H9 (cell line): ENCODE results near the gene CCDC30. TPM values are rescaled to one million over a fixed set of nuclear protein-coding genes. Genes with fewer than 3 reads are reported as not detected.

Experiments
- DNase-seq: peaks from one replicate; pipeline ENCODE4 v3.0.0-alpha.2; 2017
- H2AFZ ChIP-seq: one replicate; pipeline ENCODE4 v1.6.1; 2013; ENCODE audit warnings: mild to moderate bottlenecking, low read length, control low read depth, moderate library complexity
- H2AK5ac ChIP-seq: 2 replicates; pipeline ENCODE4 v1.6.1; 2013; ENCODE audit warnings: low read length, control low read depth, mixed read lengths; ENCODE audit not compliant: insufficient read length
- H2BK120ac ChIP-seq: one replicate; pipeline ENCODE4 v1.6.1; 2013; ENCODE audit warnings: low read depth, mild to moderate bottlenecking, low read length, control low read depth, inconsistent platforms; ENCODE audit not compliant: poor library complexity, severe bottlenecking
- H2BK12ac ChIP-seq: 2 replicates; pipeline ENCODE4 v1.6.1; 2013; ENCODE audit warnings: low read length, control low read depth, mixed read lengths, low read depth; ENCODE audit not compliant: insufficient read length
- H2BK15ac ChIP-seq: 2 replicates; pipeline ENCODE4 v1.6.1; 2013; ENCODE audit warnings: low read depth, low read length, control low read depth
- H2BK20ac ChIP-seq: one replicate; pipeline ENCODE4 v1.6.1; 2013; ENCODE audit warnings: low read depth, mild to moderate bottlenecking, low read length, control low read depth, inconsistent platforms; ENCODE audit not compliant: poor library complexity, severe bottlenecking
- H2BK5ac ChIP-seq: 2 replicates; pipeline ENCODE4 v1.6.1; 2013; ENCODE audit warnings: low read length, control low read depth, mixed read lengths; ENCODE audit not compliant: insufficient read length
- H3K14ac ChIP-seq: 2 replicates; pipeline ENCODE4 v1.6.1; 2013; ENCODE audit warnings: low read length, control low read depth; ENCODE audit not compliant: insufficient read depth
- H3K18ac ChIP-seq: 2 replicates; pipeline ENCODE4 v1.6.1; 2013; ENCODE audit warnings: low read depth, mild to moderate bottlenecking, mixed read lengths, low read length, control low read depth; ENCODE audit not compliant: insufficient read length
- H3K23ac ChIP-seq: 2 replicates; pipeline ENCODE4 v1.6.1; 2013; ENCODE audit warnings: low read length, control low read depth, mixed read lengths, low read depth; ENCODE audit not compliant: insufficient read length
- H3K23me2 ChIP-seq: 2 replicates; pipeline ENCODE4 v1.6.1; 2013; ENCODE audit warnings: low read depth, mild to moderate bottlenecking, mixed read lengths, low read length, control low read depth; ENCODE audit not compliant: insufficient read length, poor library complexity, severe bottlenecking
- H3K27ac ChIP-seq: 2 replicates; pipeline ENCODE4 v1.5.1; 2013; ENCODE audit warnings: low read length, control low read depth, mixed read lengths, low read depth; ENCODE audit not compliant: insufficient read length
- H3K27me3 ChIP-seq: 2 replicates; pipeline ENCODE4 v1.6.1; 2013; ENCODE audit warnings: low read length, control low read depth, inconsistent platforms; ENCODE audit not compliant: insufficient read depth
- H3K4ac ChIP-seq: 2 replicates; pipeline ENCODE4 v1.6.1; 2013; ENCODE audit warnings: low read depth, mild to moderate bottlenecking, control low read depth, inconsistent platforms, low read length, moderate library complexity
- H3K4me1 ChIP-seq: 2 replicates; pipeline ENCODE4 v1.6.1; 2013; ENCODE audit warnings: low read length, control low read depth, inconsistent platforms; ENCODE audit not compliant: insufficient read depth
- H3K4me2 ChIP-seq: 2 replicates; pipeline ENCODE4 v1.6.1; 2013; ENCODE audit warnings: low read length, control low read depth, mixed read lengths; ENCODE audit not compliant: insufficient read length, insufficient read depth
- H3K56ac ChIP-seq: 2 replicates; pipeline ENCODE4 v1.6.1; 2013; ENCODE audit warnings: low read depth, mild to moderate bottlenecking, mixed read lengths, low read length, control low read depth; ENCODE audit not compliant: insufficient read length
- H3K79me1 ChIP-seq: 2 replicates; pipeline ENCODE4 v1.6.1; 2013; ENCODE audit warnings: low read depth, mild to moderate bottlenecking, moderate library complexity, low read length, control low read depth, inconsistent platforms; ENCODE audit not compliant: insufficient read depth, poor library complexity, severe bottlenecking
- H3K79me2 ChIP-seq: 2 replicates; pipeline ENCODE4 v1.6.1; 2013; ENCODE audit warnings: low read length, control low read depth, inconsistent platforms; ENCODE audit not compliant: insufficient read depth
- H3K9ac ChIP-seq: 2 replicates; pipeline ENCODE4 v1.6.1; 2013; ENCODE audit warnings: low read length, control low read depth, mixed read lengths; ENCODE audit not compliant: insufficient read length; ENCODE audit errors: extremely low read depth
- H3K9me3 ChIP-seq: one replicate; pipeline ENCODE4 v1.6.1; 2013; ENCODE audit warnings: low read depth, low read length, inconsistent platforms; ENCODE audit not compliant: control insufficient read depth
- H3T11ph ChIP-seq: one replicate; pipeline ENCODE4 v1.6.1; 2013; ENCODE audit warnings: mild to moderate bottlenecking, low read length, control low read depth, inconsistent platforms
- H4K20me1 ChIP-seq: one replicate; pipeline ENCODE4 v1.6.1; 2013; ENCODE audit not compliant: control insufficient read depth, insufficient read length, insufficient read depth
- H4K5ac ChIP-seq: 2 replicates; pipeline ENCODE4 v1.6.1; 2013; ENCODE audit warnings: low read depth, mild to moderate bottlenecking, mixed read lengths, low read length, control low read depth; ENCODE audit not compliant: insufficient read length
- H4K8ac ChIP-seq: replicated peaks from 2 replicates; pipeline ENCODE4 v1.6.1; 2013; ENCODE audit warnings: low read length, control low read depth, mixed read lengths, low read depth; ENCODE audit not compliant: insufficient read length
- H4K91ac ChIP-seq: 2 replicates; pipeline ENCODE4 v1.6.1; 2013; ENCODE audit warnings: low read depth, mild to moderate bottlenecking, moderate library complexity, mixed read lengths, low read length, control low read depth; ENCODE audit not compliant: insufficient read length
- H3K27ac Mint-ChIP-seq, 3 experiments: 2 replicates in 2 of 3; 3 replicates in 1 of 3; pipeline ENCODE4 v1.8.0; 2020 to 2021; ENCODE audit warnings: mixed read lengths in 3 of 3, mild to moderate bottlenecking in 1 of 3, moderate library complexity in 1 of 3
- H3K27me3 Mint-ChIP-seq: 2 replicates; pipeline ENCODE4 v1.8.0; 2021; ENCODE audit warnings: low read depth, mild to moderate bottlenecking, moderate library complexity, mixed read lengths
- H3K36me3 Mint-ChIP-seq, 3 experiments: 2 replicates in 2 of 3; 3 replicates in 1 of 3; pipeline ENCODE4 v1.8.0; 2020 to 2021; ENCODE audit warnings: low read depth in 3 of 3, mixed read lengths in 3 of 3; ENCODE audit not compliant: insufficient read depth in 1 of 3
- H3K4me1 Mint-ChIP-seq, 2 experiments: 2 replicates each; pipeline ENCODE4 v1.8.0; 2020; ENCODE audit warnings: mixed read lengths in 2 of 2
- H3K4me3 Mint-ChIP-seq, 2 experiments: 2 replicates in 1 of 2; 3 replicates in 1 of 2; pipeline ENCODE4 v1.8.0; 2020 to 2021; ENCODE audit warnings: mild to moderate bottlenecking in 2 of 2, mixed read lengths in 2 of 2, moderate library complexity in 1 of 2
- H3K9me3 Mint-ChIP-seq, 2 experiments: 2 replicates in 1 of 2; 3 replicates in 1 of 2; pipeline ENCODE4 v1.8.0; 2020; ENCODE audit warnings: mild to moderate bottlenecking in 2 of 2, mixed read lengths in 2 of 2, moderate library complexity in 1 of 2
- WGBS: extraction: QIAGEN DNeasy Blood & Tissue Kit; methylation state at CpG from one replicate; pipeline ENCODE4 v1.1.7; 2013; ENCODE audit warnings: missing lambda C conversion rate, low lambda C conversion rate, mixed read lengths; ENCODE audit not compliant: insufficient read length; ENCODE audit errors: extremely low coverage; 5-methylcytosine and 5-hydroxymethylcytosine counted together
- total RNA-seq: library from RNA; stranded (reverse); gene quantifications from 2 replicates; pipeline ENCODE4 v1.2.1, GENCODE V29; 2021
- TF ChIP-seq, protein P1 (sequence below): fragments of 200-600 bp; sonication (generic); conservative IDR thresholded peaks from 3 replicates; pipeline ENCODE4 v1.8.0; 2021; ENCODE audit warnings: antibody characterized with exemption, mild to moderate bottlenecking

CCDC30 gene
- total RNA-seq, 1 experiment from 2014 or later: 1.8 TPM

DNA sequence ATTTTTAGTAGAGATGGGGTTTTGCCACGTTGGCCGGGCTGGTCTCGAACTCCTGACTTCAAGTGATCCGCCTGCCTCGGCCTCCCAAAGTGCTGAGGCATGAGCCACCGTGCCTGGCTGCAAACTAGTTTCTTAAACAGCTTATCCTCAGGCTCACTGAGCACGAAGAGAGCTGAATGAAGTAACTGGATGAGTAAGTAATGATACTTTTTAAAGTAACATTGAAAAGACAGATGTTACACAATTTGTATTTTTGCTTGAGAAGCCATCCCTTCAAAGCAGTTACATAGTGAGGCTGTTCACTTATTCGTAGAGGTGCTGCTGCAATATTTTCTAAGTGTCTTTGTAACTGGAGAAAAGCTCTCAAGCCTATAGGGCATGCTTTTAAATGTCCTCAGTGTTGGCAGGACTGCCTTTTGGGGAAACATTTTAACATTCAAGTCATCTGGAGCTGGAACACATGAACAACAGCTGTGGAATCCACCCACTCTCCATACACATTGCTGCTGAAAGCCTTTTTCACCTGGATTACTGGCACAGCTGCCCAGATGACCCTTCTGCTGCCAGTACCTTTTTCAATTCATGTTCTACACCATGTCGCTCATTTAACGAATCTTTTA is 216.4 kb downstream of the CCDC30 start:
- Histone ChIP-seq H4K5ac (no peak overlapping the region), H3K56ac (no peak overlapping the region), H3K4me2 (no peak overlapping the region), H3K4me1 (no peaks in the 10 kb centered on the region), H2BK12ac (no peak overlapping the region), H3K23me2 (peaks cover 15% of the 10 kb centered on the region), H2AFZ (no peak overlapping the region), H4K8ac (no peak overlapping the region), H3K27me3 (no peaks in the 10 kb centered on the region), H4K20me1 (no peaks in the 10 kb centered on the region), H3K14ac (no peak overlapping the region), H3K79me1 (no peaks in the 10 kb centered on the region), H3K4ac (no peak overlapping the region), H3K9ac (no peak overlapping the region), H2BK15ac (no peak overlapping the region), H3T11ph (no peak overlapping the region), H3K18ac (no peak overlapping the region), H3K9me3 (no peaks in the 10 kb centered on the region), H2BK5ac (no peak overlapping the region), H3K79me2 (peaks cover 17% of the 10 kb centered on the region), H2AK5ac (no peak overlapping the region), H2BK120ac (no peak overlapping the region), H2BK20ac (no peak overlapping the region), H3K23ac (no peak overlapping the region), H3K27ac (no peak overlapping the region), H4K91ac (no peak overlapping the region)
- peaks cover 23 to 26% of the 10 kb centered on the region in 2 experiments for H3K4me1 Mint-ChIP-seq
- WGBS: no CpG with 5 or more reads among the region's 10 CpGs
- DNase-seq: no peak
- H3K4me3 Mint-ChIP-seq: no peak overlapping the region
- no peaks in the 10 kb centered on the region for H3K9me3 Mint-ChIP-seq
- H3K36me3 Mint-ChIP-seq: peaks cover 21 to 35% (median 25%) of the 10 kb centered on the region in 3 experiments
- no peaks in the 10 kb centered on the region for H3K27me3 Mint-ChIP-seq
- H3K27ac Mint-ChIP-seq: no peak overlapping the region; a peak in 1 of 7 replicates
- TF ChIP-seq, protein P1, sequence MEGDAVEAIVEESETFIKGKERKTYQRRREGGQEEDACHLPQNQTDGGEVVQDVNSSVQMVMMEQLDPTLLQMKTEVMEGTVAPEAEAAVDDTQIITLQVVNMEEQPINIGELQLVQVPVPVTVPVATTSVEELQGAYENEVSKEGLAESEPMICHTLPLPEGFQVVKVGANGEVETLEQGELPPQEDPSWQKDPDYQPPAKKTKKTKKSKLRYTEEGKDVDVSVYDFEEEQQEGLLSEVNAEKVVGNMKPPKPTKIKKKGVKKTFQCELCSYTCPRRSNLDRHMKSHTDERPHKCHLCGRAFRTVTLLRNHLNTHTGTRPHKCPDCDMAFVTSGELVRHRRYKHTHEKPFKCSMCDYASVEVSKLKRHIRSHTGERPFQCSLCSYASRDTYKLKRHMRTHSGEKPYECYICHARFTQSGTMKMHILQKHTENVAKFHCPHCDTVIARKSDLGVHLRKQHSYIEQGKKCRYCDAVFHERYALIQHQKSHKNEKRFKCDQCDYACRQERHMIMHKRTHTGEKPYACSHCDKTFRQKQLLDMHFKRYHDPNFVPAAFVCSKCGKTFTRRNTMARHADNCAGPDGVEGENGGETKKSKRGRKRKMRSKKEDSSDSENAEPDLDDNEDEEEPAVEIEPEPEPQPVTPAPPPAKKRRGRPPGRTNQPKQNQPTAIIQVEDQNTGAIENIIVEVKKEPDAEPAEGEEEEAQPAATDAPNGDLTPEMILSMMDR: no peak
